GM10266 (cell line): ENCODE results near the gene LDLRAD3.

Experiments
- DNase-seq: peaks from one replicate; pipeline ENCODE4 v3.0.0; 2012; ENCODE audit errors: extremely low spot score
- CTCF ChIP-seq: IDR thresholded peaks from 2 replicates; pipeline ENCODE4 v1.5.1; 2012; ENCODE audit warnings: mild to moderate bottlenecking, low read depth; ENCODE audit not compliant: control insufficient read depth, insufficient read depth; ENCODE audit errors: missing control alignments

LDLRAD3 gene

GRCh38 chr11:36151933-36152580, 208.2 kb downstream of the LDLRAD3 start:
- no peak for TF ChIP-seq CTCF
- DNase-seq, result no peak

- DNase-seq, result no peak
- TF ChIP-seq CTCF, result no peak
Observed at GRCh38 chr11:36153551-36153950, 209.7 kb downstream of the LDLRAD3 start.

GRCh38 chr11:36155124-36155561, 211.3 kb downstream of the LDLRAD3 start:
- DNase-seq, result no peak
- no peak for TF ChIP-seq CTCF

GRCh38 chr11:36155770-36156160, 211.9 kb downstream of the LDLRAD3 start:
- no peak for DNase-seq
- no peak for TF ChIP-seq CTCF

- no peak for TF ChIP-seq CTCF
- no peak for DNase-seq
Observed at GRCh38 chr11:36156161-36156816, 212.4 kb downstream of the LDLRAD3 start.

- DNase-seq, result no peak
- no peak for TF ChIP-seq CTCF
Observed at GRCh38 chr11:36156817-36157519, 213.1 kb downstream of the LDLRAD3 start.

- no peak for DNase-seq
- no peak for TF ChIP-seq CTCF
Observed at GRCh38 chr11:36160091-36160490, 216.2 kb downstream of the LDLRAD3 start.
